H9 (cell line): ENCODE data around the gene ACAP2. TPM values are rescaled to one million over a fixed set of nuclear protein-coding genes. Genes with fewer than 3 reads are reported as not detected.

Experiments used
- DNase-seq: peaks from one replicate; pipeline ENCODE4 v3.0.0-alpha.2; 2017
- H2AFZ ChIP-seq: one replicate; pipeline ENCODE4 v1.6.1; 2013; ENCODE audit warnings: mild to moderate bottlenecking, low read length, control low read depth, moderate library complexity
- H2AK5ac ChIP-seq: 2 replicates; pipeline ENCODE4 v1.6.1; 2013; ENCODE audit warnings: low read length, control low read depth, mixed read lengths; ENCODE audit not compliant: insufficient read length
- H2BK120ac ChIP-seq: one replicate; pipeline ENCODE4 v1.6.1; 2013; ENCODE audit warnings: low read depth, mild to moderate bottlenecking, low read length, control low read depth, inconsistent platforms; ENCODE audit not compliant: poor library complexity, severe bottlenecking
- H2BK12ac ChIP-seq: 2 replicates; pipeline ENCODE4 v1.6.1; 2013; ENCODE audit warnings: low read length, control low read depth, mixed read lengths, low read depth; ENCODE audit not compliant: insufficient read length
- H2BK15ac ChIP-seq: 2 replicates; pipeline ENCODE4 v1.6.1; 2013; ENCODE audit warnings: low read depth, low read length, control low read depth
- H2BK20ac ChIP-seq: one replicate; pipeline ENCODE4 v1.6.1; 2013; ENCODE audit warnings: low read depth, mild to moderate bottlenecking, low read length, control low read depth, inconsistent platforms; ENCODE audit not compliant: poor library complexity, severe bottlenecking
- H2BK5ac ChIP-seq: 2 replicates; pipeline ENCODE4 v1.6.1; 2013; ENCODE audit warnings: low read length, control low read depth, mixed read lengths; ENCODE audit not compliant: insufficient read length
- H3K14ac ChIP-seq: 2 replicates; pipeline ENCODE4 v1.6.1; 2013; ENCODE audit warnings: low read length, control low read depth; ENCODE audit not compliant: insufficient read depth
- H3K18ac ChIP-seq: 2 replicates; pipeline ENCODE4 v1.6.1; 2013; ENCODE audit warnings: low read depth, mild to moderate bottlenecking, mixed read lengths, low read length, control low read depth; ENCODE audit not compliant: insufficient read length
- H3K23ac ChIP-seq: 2 replicates; pipeline ENCODE4 v1.6.1; 2013; ENCODE audit warnings: low read length, control low read depth, mixed read lengths, low read depth; ENCODE audit not compliant: insufficient read length
- H3K23me2 ChIP-seq: 2 replicates; pipeline ENCODE4 v1.6.1; 2013; ENCODE audit warnings: low read depth, mild to moderate bottlenecking, mixed read lengths, low read length, control low read depth; ENCODE audit not compliant: insufficient read length, poor library complexity, severe bottlenecking
- H3K27ac ChIP-seq: 2 replicates; pipeline ENCODE4 v1.5.1; 2013; ENCODE audit warnings: low read length, control low read depth, mixed read lengths, low read depth; ENCODE audit not compliant: insufficient read length
- H3K27me3 ChIP-seq: 2 replicates; pipeline ENCODE4 v1.6.1; 2013; ENCODE audit warnings: low read length, control low read depth, inconsistent platforms; ENCODE audit not compliant: insufficient read depth
- H3K4ac ChIP-seq: 2 replicates; pipeline ENCODE4 v1.6.1; 2013; ENCODE audit warnings: low read depth, mild to moderate bottlenecking, control low read depth, inconsistent platforms, low read length, moderate library complexity
- H3K4me1 ChIP-seq: 2 replicates; pipeline ENCODE4 v1.6.1; 2013; ENCODE audit warnings: low read length, control low read depth, inconsistent platforms; ENCODE audit not compliant: insufficient read depth
- H3K4me2 ChIP-seq: 2 replicates; pipeline ENCODE4 v1.6.1; 2013; ENCODE audit warnings: low read length, control low read depth, mixed read lengths; ENCODE audit not compliant: insufficient read length, insufficient read depth
- H3K56ac ChIP-seq: 2 replicates; pipeline ENCODE4 v1.6.1; 2013; ENCODE audit warnings: low read depth, mild to moderate bottlenecking, mixed read lengths, low read length, control low read depth; ENCODE audit not compliant: insufficient read length
- H3K79me1 ChIP-seq: 2 replicates; pipeline ENCODE4 v1.6.1; 2013; ENCODE audit warnings: low read depth, mild to moderate bottlenecking, moderate library complexity, low read length, control low read depth, inconsistent platforms; ENCODE audit not compliant: insufficient read depth, poor library complexity, severe bottlenecking
- H3K79me2 ChIP-seq: 2 replicates; pipeline ENCODE4 v1.6.1; 2013; ENCODE audit warnings: low read length, control low read depth, inconsistent platforms; ENCODE audit not compliant: insufficient read depth
- H3K9ac ChIP-seq: 2 replicates; pipeline ENCODE4 v1.6.1; 2013; ENCODE audit warnings: low read length, control low read depth, mixed read lengths; ENCODE audit not compliant: insufficient read length; ENCODE audit errors: extremely low read depth
- H3K9me3 ChIP-seq: one replicate; pipeline ENCODE4 v1.6.1; 2013; ENCODE audit warnings: low read depth, low read length, inconsistent platforms; ENCODE audit not compliant: control insufficient read depth
- H3T11ph ChIP-seq: one replicate; pipeline ENCODE4 v1.6.1; 2013; ENCODE audit warnings: mild to moderate bottlenecking, low read length, control low read depth, inconsistent platforms
- H4K20me1 ChIP-seq: one replicate; pipeline ENCODE4 v1.6.1; 2013; ENCODE audit not compliant: control insufficient read depth, insufficient read length, insufficient read depth
- H4K5ac ChIP-seq: 2 replicates; pipeline ENCODE4 v1.6.1; 2013; ENCODE audit warnings: low read depth, mild to moderate bottlenecking, mixed read lengths, low read length, control low read depth; ENCODE audit not compliant: insufficient read length
- H4K8ac ChIP-seq: replicated peaks from 2 replicates; pipeline ENCODE4 v1.6.1; 2013; ENCODE audit warnings: low read length, control low read depth, mixed read lengths, low read depth; ENCODE audit not compliant: insufficient read length
- H4K91ac ChIP-seq: 2 replicates; pipeline ENCODE4 v1.6.1; 2013; ENCODE audit warnings: low read depth, mild to moderate bottlenecking, moderate library complexity, mixed read lengths, low read length, control low read depth; ENCODE audit not compliant: insufficient read length
- H3K27ac Mint-ChIP-seq, 3 experiments: 2 replicates in 2 of 3; 3 replicates in 1 of 3; pipeline ENCODE4 v1.8.0; 2020 to 2021; ENCODE audit warnings: mixed read lengths in 3 of 3, mild to moderate bottlenecking in 1 of 3, moderate library complexity in 1 of 3
- H3K27me3 Mint-ChIP-seq: 2 replicates; pipeline ENCODE4 v1.8.0; 2021; ENCODE audit warnings: low read depth, mild to moderate bottlenecking, moderate library complexity, mixed read lengths
- H3K36me3 Mint-ChIP-seq, 3 experiments: 2 replicates in 2 of 3; 3 replicates in 1 of 3; pipeline ENCODE4 v1.8.0; 2020 to 2021; ENCODE audit warnings: low read depth in 3 of 3, mixed read lengths in 3 of 3; ENCODE audit not compliant: insufficient read depth in 1 of 3
- H3K4me1 Mint-ChIP-seq, 2 experiments: 2 replicates each; pipeline ENCODE4 v1.8.0; 2020; ENCODE audit warnings: mixed read lengths in 2 of 2
- H3K4me3 Mint-ChIP-seq, 2 experiments: 2 replicates in 1 of 2; 3 replicates in 1 of 2; pipeline ENCODE4 v1.8.0; 2020 to 2021; ENCODE audit warnings: mild to moderate bottlenecking in 2 of 2, mixed read lengths in 2 of 2, moderate library complexity in 1 of 2
- H3K9me3 Mint-ChIP-seq, 2 experiments: 2 replicates in 1 of 2; 3 replicates in 1 of 2; pipeline ENCODE4 v1.8.0; 2020; ENCODE audit warnings: mild to moderate bottlenecking in 2 of 2, mixed read lengths in 2 of 2, moderate library complexity in 1 of 2
- CTCF ChIP-seq: fragments of 200-600 bp; sonication (generic); conservative IDR thresholded peaks from 3 replicates; pipeline ENCODE4 v1.8.0; 2021; ENCODE audit warnings: antibody characterized with exemption, mild to moderate bottlenecking
- WGBS: extraction: QIAGEN DNeasy Blood & Tissue Kit; methylation state at CpG from one replicate; pipeline ENCODE4 v1.1.7; 2013; ENCODE audit warnings: missing lambda C conversion rate, low lambda C conversion rate, mixed read lengths; ENCODE audit not compliant: insufficient read length; ENCODE audit errors: extremely low coverage; 5-methylcytosine and 5-hydroxymethylcytosine counted together
- total RNA-seq: library from RNA; stranded (reverse); gene quantifications from 2 replicates; pipeline ENCODE4 v1.2.1, GENCODE V29; 2021

ACAP2 gene
- total RNA-seq, 1 experiment from 2014 or later: 30.8 TPM

DNA sequence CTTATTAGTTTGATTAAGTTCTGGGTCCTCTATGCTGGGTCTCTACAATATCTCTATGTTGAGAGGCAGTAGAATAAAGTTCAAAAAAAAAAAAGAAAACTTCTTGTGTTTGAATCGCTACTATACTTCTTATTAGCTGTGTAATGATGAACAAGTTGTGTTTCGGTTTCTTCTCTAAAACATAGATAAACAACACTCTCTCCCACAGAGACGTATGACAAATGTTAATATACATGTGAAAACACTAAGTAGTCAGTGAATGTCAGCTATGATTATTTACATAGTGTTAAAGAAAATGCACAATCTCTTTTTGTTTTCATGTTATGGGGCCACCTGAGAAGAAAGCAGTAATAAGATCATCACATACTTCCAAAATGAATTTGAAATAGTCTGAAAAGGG is 45.3 kb downstream of the ACAP2 start:
- H3K23me2 ChIP-seq: no peaks in the 10 kb centered on the region
- no peak overlapping the region for H2BK12ac ChIP-seq
- H3K23ac ChIP-seq: no peak overlapping the region
- H3K36me3 Mint-ChIP-seq: no peaks in the 10 kb centered on the region
- no peak overlapping the region for H2BK20ac ChIP-seq
- no peak overlapping the region for H4K91ac ChIP-seq
- no peaks in the 10 kb centered on the region; the same call in 1 of the 2 replicates for H3K4me1 ChIP-seq
- no peak overlapping the region for H4K8ac ChIP-seq
- H3K79me2 ChIP-seq: no peaks in the 10 kb centered on the region; the same call in 1 of the 2 replicates
- no peak for TF ChIP-seq CTCF
- H4K5ac ChIP-seq: no peak overlapping the region
- no CpG with 5 or more reads among the region's 3 CpGs for WGBS
- no peak overlapping the region for H2AK5ac ChIP-seq
- no peak for DNase-seq
- no peaks in the 10 kb centered on the region for H3K9me3 ChIP-seq
- H3K79me1 ChIP-seq: no peaks in the 10 kb centered on the region
- H3K4ac ChIP-seq: no peak overlapping the region
- H3K27ac Mint-ChIP-seq: peak overlapping the region in 2 of 3 experiments; percentile 42 to 89; a peak in 4 of 7 replicates
- H2BK120ac ChIP-seq: no peak overlapping the region
- no peak overlapping the region for H3K18ac ChIP-seq
- no peak overlapping the region for H3K4me3 Mint-ChIP-seq
- no peaks in the 10 kb centered on the region for H4K20me1 ChIP-seq
- no peak overlapping the region for H3K56ac ChIP-seq
- no peaks in the 10 kb centered on the region for H3K9me3 Mint-ChIP-seq
- H2BK15ac ChIP-seq: no peak overlapping the region
- no peaks in the 10 kb centered on the region for H3K27me3 ChIP-seq
- no peak overlapping the region for H2BK5ac ChIP-seq
- no peak overlapping the region for H2AFZ ChIP-seq
- H3K9ac ChIP-seq: no peak overlapping the region
- peaks cover 22 to 32% of the 10 kb centered on the region in 2 experiments for H3K4me1 Mint-ChIP-seq
- no peak overlapping the region for H3K27ac ChIP-seq
- H3K14ac ChIP-seq: no peak overlapping the region
- H3T11ph ChIP-seq: no peak overlapping the region
- H3K27me3 Mint-ChIP-seq: no peaks in the 10 kb centered on the region
- no peak overlapping the region for H3K4me2 ChIP-seq
